ENCODE results near the gene TM4SF1. TPM values are rescaled to one million over a fixed set of nuclear protein-coding genes. Genes with fewer than 3 reads are reported as not detected.
A peak's percentile ranks its signal among the peaks of the same experiment; 100 is the strongest.

TM4SF1 gene, protein sequence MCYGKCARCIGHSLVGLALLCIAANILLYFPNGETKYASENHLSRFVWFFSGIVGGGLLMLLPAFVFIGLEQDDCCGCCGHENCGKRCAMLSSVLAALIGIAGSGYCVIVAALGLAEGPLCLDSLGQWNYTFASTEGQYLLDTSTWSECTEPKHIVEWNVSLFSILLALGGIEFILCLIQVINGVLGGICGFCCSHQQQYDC
- total RNA-seq: 0.26 and 0.28 TPM in 2 replicates

- H3K4me1 Mint-ChIP-seq: no peaks in the 10 kb centered on the region
- H3K9me3 Mint-ChIP-seq: no peaks in the 10 kb centered on the region
- intact Hi-C loops (cut with micrococcal nuclease): no loop called here
- H3K27ac Mint-ChIP-seq: peak within 1 kb of the TSS; percentile 49
- no peak for DNase-seq
- no peaks in the 10 kb centered on the region for H3K36me3 Mint-ChIP-seq (ENCODE audit: low read depth)
- H3K4me3 Mint-ChIP-seq: peak within 1 kb of the TSS; percentile 22
- peaks cover 4% of the 10 kb centered on the region for H3K27me3 Mint-ChIP-seq
Observed at GRCh38 chr3:149377408-149378364, at the start of gene TM4SF1. TSS of gene TM4SF1 (minus strand) at chr3:149377649. CDS start at chr3:149377547, 102 bp downstream.

DNA sequence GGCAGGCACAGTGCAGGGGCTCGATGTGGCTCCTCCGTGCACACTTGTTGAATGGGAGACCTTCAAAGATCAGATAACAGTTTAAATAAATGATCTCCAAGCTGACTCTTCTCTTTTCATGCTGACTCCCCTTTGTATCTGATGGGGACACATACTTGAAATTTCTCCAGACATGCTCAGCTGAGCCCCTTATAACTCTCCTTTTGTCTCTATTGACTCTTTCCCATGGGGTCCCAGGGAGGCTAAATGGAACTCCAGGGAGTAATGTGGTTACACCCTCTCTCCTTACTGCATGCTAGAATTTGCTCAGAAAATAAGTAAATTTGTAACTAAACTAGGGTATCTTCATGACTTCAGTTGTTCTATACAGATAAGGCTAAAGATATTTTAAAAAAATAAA, 48.9 kb upstream of the TM4SF1 start:
- no peaks in the 10 kb centered on the region for H3K36me3 Mint-ChIP-seq (ENCODE audit: low read depth)
- no peak for DNase-seq

GRCh38 chr3:149424918-149425317, 47.5 kb upstream of the TM4SF1 start:
- DNase-seq: no peak
- Mint-ChIP-seq H3K36me3 (ENCODE audit: low read depth) (no peaks in the 10 kb centered on the region), H3K4me3 (no peak overlapping the region), H3K9me3 (no peaks in the 10 kb centered on the region), H3K27me3 (peaks cover 16% of the 10 kb centered on the region), H3K27ac (no peak overlapping the region), H3K4me1 (no peaks in the 10 kb centered on the region)
- intact Hi-C loops (cut with micrococcal nuclease): no loop called here

More for the DNA sequence above, 48.9 kb upstream of the TM4SF1 start:
- Mint-ChIP-seq H3K27ac (no peak overlapping the region), H3K9me3 (no peaks in the 10 kb centered on the region), H3K27me3 (peaks cover 17% of the 10 kb centered on the region), H3K4me3 (no peak overlapping the region), H3K4me1 (no peaks in the 10 kb centered on the region)
- intact Hi-C loops (cut with micrococcal nuclease): no loop called here

GRCh38 chr3:149421764-149422163, 44.3 kb upstream of the TM4SF1 start:
- intact Hi-C loops (cut with micrococcal nuclease): no loop called here
- H3K36me3 Mint-ChIP-seq (ENCODE audit: low read depth): no peaks in the 10 kb centered on the region
- DNase-seq: no peak
- peaks cover 3% of the 10 kb centered on the region for H3K4me1 Mint-ChIP-seq
- H3K4me3 Mint-ChIP-seq: no peak overlapping the region
- H3K27ac Mint-ChIP-seq: no peak overlapping the region
- peaks cover 7% of the 10 kb centered on the region for H3K27me3 Mint-ChIP-seq
- H3K9me3 Mint-ChIP-seq: no peaks in the 10 kb centered on the region

GRCh38 chr3:149419816-149420215, 42.4 kb upstream of the TM4SF1 start:
- H3K27ac Mint-ChIP-seq: no peak overlapping the region
- no peaks in the 10 kb centered on the region for H3K9me3 Mint-ChIP-seq
- intact Hi-C loops (cut with micrococcal nuclease): no loop called here
- peaks cover 4% of the 10 kb centered on the region for H3K27me3 Mint-ChIP-seq
- H3K4me1 Mint-ChIP-seq: peaks cover 4% of the 10 kb centered on the region
- no peak overlapping the region for H3K4me3 Mint-ChIP-seq
- no peaks in the 10 kb centered on the region for H3K36me3 Mint-ChIP-seq (ENCODE audit: low read depth)
- DNase-seq: no peak

- Mint-ChIP-seq H3K27me3 (peaks cover 8% of the 10 kb centered on the region), H3K4me1 (peaks cover 4% of the 10 kb centered on the region), H3K9me3 (no peaks in the 10 kb centered on the region), H3K27ac (no peak overlapping the region), H3K36me3 (ENCODE audit: low read depth) (no peaks in the 10 kb centered on the region), H3K4me3 (no peak overlapping the region)
- no peak for DNase-seq
- intact Hi-C loops (cut with micrococcal nuclease): no loop called here
Observed at GRCh38 chr3:149417727-149418126, 40.3 kb upstream of the TM4SF1 start.

DNA sequence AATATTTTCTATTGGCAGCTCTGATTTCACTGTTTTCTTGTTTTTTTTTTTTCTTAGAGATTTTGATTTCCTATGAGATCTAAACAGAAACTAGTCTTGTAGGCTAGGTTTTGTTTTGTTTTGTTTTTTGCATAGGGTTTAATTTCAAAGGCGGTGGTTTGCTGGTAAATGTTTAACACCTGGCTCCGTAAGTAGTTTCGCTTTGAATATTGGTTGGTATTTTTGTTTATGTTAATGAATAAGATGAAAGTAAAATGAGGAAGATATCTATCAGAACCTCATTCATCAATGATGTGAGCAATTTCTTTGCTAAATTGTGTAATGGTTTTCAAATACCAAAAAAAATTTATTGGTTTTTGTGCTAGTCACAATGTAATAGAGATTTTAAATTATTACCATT, 39.7 kb upstream of the TM4SF1 start:
- DNase-seq: no peak
- Mint-ChIP-seq H3K4me3 (no peak overlapping the region), H3K4me1 (peaks cover 4% of the 10 kb centered on the region), H3K27me3 (peaks cover 8% of the 10 kb centered on the region), H3K36me3 (ENCODE audit: low read depth) (no peaks in the 10 kb centered on the region), H3K9me3 (no peaks in the 10 kb centered on the region), H3K27ac (no peak overlapping the region)
- intact Hi-C loops (cut with micrococcal nuclease): no loop called here

DNA sequence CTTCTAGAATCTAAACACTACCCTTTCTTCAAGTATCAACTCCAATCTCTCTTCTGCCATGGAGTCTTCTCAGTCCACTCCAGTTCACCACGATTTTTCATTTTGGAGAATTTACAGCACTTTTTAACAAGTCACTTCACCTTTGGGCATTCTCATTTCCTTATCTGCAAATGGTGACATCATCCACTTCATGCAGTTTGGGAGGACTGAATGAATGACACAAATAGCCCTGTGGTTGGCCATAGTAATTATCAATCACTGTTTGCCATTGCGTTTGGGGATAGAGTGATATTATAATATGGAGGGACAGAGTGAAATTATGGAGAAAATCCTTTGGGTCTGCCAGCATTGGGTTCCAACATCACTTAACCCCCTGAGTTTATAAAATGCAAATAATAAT, 38.0 kb upstream of the TM4SF1 start:
- no peak for DNase-seq
- H3K27me3 Mint-ChIP-seq: peaks cover 8% of the 10 kb centered on the region
- no peaks in the 10 kb centered on the region for H3K9me3 Mint-ChIP-seq
- intact Hi-C loops (cut with micrococcal nuclease): no loop called here
- H3K4me3 Mint-ChIP-seq: no peak overlapping the region
- H3K4me1 Mint-ChIP-seq: peaks cover 4% of the 10 kb centered on the region
- H3K27ac Mint-ChIP-seq: no peak overlapping the region
- no peaks in the 10 kb centered on the region for H3K36me3 Mint-ChIP-seq (ENCODE audit: low read depth)

- Mint-ChIP-seq H3K36me3 (ENCODE audit: low read depth) (no peaks in the 10 kb centered on the region), H3K27me3 (peaks cover 7% of the 10 kb centered on the region), H3K9me3 (no peaks in the 10 kb centered on the region), H3K27ac (no peak overlapping the region), H3K4me3 (no peak overlapping the region), H3K4me1 (peaks cover 4% of the 10 kb centered on the region)
- intact Hi-C loops (cut with micrococcal nuclease): no loop called here
- no peak for DNase-seq
Observed at GRCh38 chr3:149414557-149415231, 37.2 kb upstream of the TM4SF1 start.

GRCh38 chr3:149411583-149411982, 34.1 kb upstream of the TM4SF1 start:
- Mint-ChIP-seq H3K27me3 (peaks cover 6% of the 10 kb centered on the region), H3K4me1 (peaks cover under 1% of the 10 kb centered on the region), H3K36me3 (ENCODE audit: low read depth) (no peaks in the 10 kb centered on the region), H3K27ac (no peak overlapping the region), H3K4me3 (no peak overlapping the region), H3K9me3 (no peaks in the 10 kb centered on the region)
- intact Hi-C loops (cut with micrococcal nuclease): no loop called here
- no peak for DNase-seq

- Mint-ChIP-seq H3K9me3 (no peaks in the 10 kb centered on the region), H3K27ac (no peak overlapping the region), H3K36me3 (ENCODE audit: low read depth) (no peaks in the 10 kb centered on the region), H3K27me3 (no peaks in the 10 kb centered on the region), H3K4me3 (no peak overlapping the region), H3K4me1 (no peaks in the 10 kb centered on the region)
- intact Hi-C loops (cut with micrococcal nuclease): no loop called here
- no peak for DNase-seq
Observed at GRCh38 chr3:149409351-149409750, 31.9 kb upstream of the TM4SF1 start.

GRCh38 chr3:149407898-149408297, 30.4 kb upstream of the TM4SF1 start:
- H3K4me3 Mint-ChIP-seq: no peak overlapping the region
- intact Hi-C loops (cut with micrococcal nuclease): no loop called here
- H3K36me3 Mint-ChIP-seq (ENCODE audit: low read depth): no peaks in the 10 kb centered on the region
- H3K4me1 Mint-ChIP-seq: no peaks in the 10 kb centered on the region
- H3K27ac Mint-ChIP-seq: no peak overlapping the region
- H3K9me3 Mint-ChIP-seq: no peaks in the 10 kb centered on the region
- H3K27me3 Mint-ChIP-seq: peaks cover 4% of the 10 kb centered on the region
- DNase-seq: no peak

GRCh38 chr3:149406244-149406752, 28.8 kb upstream of the TM4SF1 start:
- Mint-ChIP-seq H3K4me1 (no peaks in the 10 kb centered on the region), H3K36me3 (ENCODE audit: low read depth) (no peaks in the 10 kb centered on the region), H3K4me3 (no peak overlapping the region), H3K9me3 (no peaks in the 10 kb centered on the region), H3K27ac (no peak overlapping the region), H3K27me3 (peaks cover 7% of the 10 kb centered on the region)
- no peak for DNase-seq
- intact Hi-C loops (cut with micrococcal nuclease): no loop called here

- Mint-ChIP-seq H3K9me3 (no peaks in the 10 kb centered on the region), H3K4me3 (no peak overlapping the region), H3K27ac (no peak overlapping the region), H3K36me3 (ENCODE audit: low read depth) (no peaks in the 10 kb centered on the region), H3K27me3 (peaks cover 7% of the 10 kb centered on the region), H3K4me1 (no peaks in the 10 kb centered on the region)
- intact Hi-C loops (cut with micrococcal nuclease): no loop called here
- DNase-seq: no peak
Observed at GRCh38 chr3:149403443-149403842, 26.0 kb upstream of the TM4SF1 start.
